HCT116 (cell line): ENCODE results near the gene VTI1A. TPM values are rescaled to one million over a fixed set of nuclear protein-coding genes. Genes with fewer than 3 reads are reported as not detected.

Experiments used
- ATAC-seq: fragments of 200-7000 bp; cut with Tn5 transposase; 2 replicates; pipeline ENCODE4 v1.9.1; 2020; ENCODE audit warnings: mild to moderate bottlenecking, moderate library complexity
- BruUV-seq: library from RNA; stranded (reverse); fragments of 400-500 nt; replicated peaks from 2 replicates; lab custom pipeline; 2021; lab: Mats Ljungman, UMichigan
- CTCF ChIA-PET: fragments of 300-600 bp; sonication (Branson Sonifier 250); formaldehyde crosslinking; loops from one replicate; lab custom pipeline; 2021; ENCODE audit warnings: antibody characterized with exemption; lab: Charles Lee
- POLR2A ChIA-PET: fragments of 300-600, 350-600 bp; sonication (Branson Sonifier 250); formaldehyde crosslinking; loops from one replicate; lab custom pipeline; 2021; ENCODE audit warnings: antibody characterized with exemption; lab: Charles Lee
- RAD21 ChIA-PET, 2 experiments: fragments of 300-600 bp; sonication (Branson Sonifier 250); formaldehyde crosslinking; loops; one replicate each; lab custom pipeline; 2023; ENCODE audit warnings: low total read pairs in 2 of 2; ENCODE audit not compliant: uncharacterized antibody in 2 of 2, unreplicated experiment in 2 of 2, low non-redundant PET in 1 of 2; lab: Charles Lee
- DNase-seq: peaks from one replicate; pipeline ENCODE4 v3.0.0-alpha.2; 2010; ENCODE audit warnings: low read depth, low spot score
- H2AFZ ChIP-seq: fragments of 200-600 bp; shearing (Covaris generic), sonication (generic); 2 replicates; pipeline ENCODE4 v1.6.1; 2017; ENCODE audit warnings: low read depth, mixed run types, mixed read lengths, antibody characterized with exemption, low read length; ENCODE audit not compliant: poor library complexity, severe bottlenecking
- H3K27ac ChIP-seq: 2 replicates; pipeline ENCODE4 v1.5.1; 2012; ENCODE audit warnings: low read depth, low read length
- H3K27me3 ChIP-seq: fragments of 200-600 bp; sonication (generic); 2 replicates; pipeline ENCODE4 v1.6.1; 2016; ENCODE audit warnings: mixed run types, low read length, mixed read lengths; ENCODE audit not compliant: insufficient read depth
- H3K36me3 ChIP-seq, 2 experiments: fragments of 200-500 bp in 1 of 2; fragments of 200-600 bp in 1 of 2; sonication (Bioruptor generic) in 1 of 2; sonication (generic) in 1 of 2; 2 replicates each; pipeline versions ENCODE4 v1.5.1 to v1.6.1; 2014 to 2016; ENCODE audit warnings: low read length in 2 of 2, inconsistent platforms in 1 of 2, mixed read lengths in 1 of 2, mixed run types in 1 of 2; ENCODE audit not compliant: insufficient read depth in 2 of 2, control insufficient read depth in 1 of 2
- H3K4me1 ChIP-seq, 2 experiments: fragments of 200-600 bp in 1 of 2; sonication (generic) in 1 of 2; 2 replicates each; pipeline versions ENCODE4 v1.5.1 to v1.6.1; 2012 to 2017; ENCODE audit warnings: low read length in 2 of 2, inconsistent platforms in 1 of 2, mild to moderate bottlenecking in 1 of 2, mixed read lengths in 1 of 2, mixed run types in 1 of 2, moderate library complexity in 1 of 2; ENCODE audit not compliant: insufficient read depth in 2 of 2, control insufficient read depth in 1 of 2
- H3K4me2 ChIP-seq: fragments of 200-600 bp; sonication (generic); 2 replicates; pipeline ENCODE4 v1.6.1; 2017; ENCODE audit warnings: mixed run types, low read length, mixed read lengths
- H3K4me3 ChIP-seq, 2 experiments: fragments of 200-600 bp in 1 of 2; sonication (generic) in 1 of 2; replicated peaks in 1 of 2; 2 replicates each; pipeline ENCODE4 v1.5.1; 2011 to 2016; ENCODE audit warnings: low read length in 2 of 2, control low read depth in 1 of 2, low read depth in 1 of 2, mild to moderate bottlenecking in 1 of 2, mixed read lengths in 1 of 2, mixed run types in 1 of 2
- H3K79me2 ChIP-seq: fragments of 200-600 bp; sonication (generic); 2 replicates; pipeline ENCODE4 v1.6.1; 2017; ENCODE audit warnings: mild to moderate bottlenecking, mixed run types, low read length, moderate library complexity, mixed read lengths; ENCODE audit not compliant: insufficient read depth
- H3K9ac ChIP-seq: fragments of 200-600 bp; sonication (generic); 2 replicates; pipeline ENCODE4 v1.6.1; 2016; ENCODE audit warnings: low read length, mixed read lengths
- H3K9me2 ChIP-seq: fragments of 200-600 bp; sonication (generic), shearing (Covaris generic); 2 replicates; pipeline ENCODE4 v1.6.1; 2017; ENCODE audit warnings: mixed run types, mild to moderate bottlenecking, moderate library complexity; ENCODE audit not compliant: insufficient read depth
- H3K9me3 ChIP-seq, 2 experiments: fragments of 200-500 bp in 1 of 2; fragments of 200-600 bp in 1 of 2; sonication (Bioruptor generic) in 1 of 2; sonication (generic) in 1 of 2; 2 replicates each; pipeline ENCODE4 v1.6.1; 2014 to 2017; ENCODE audit warnings: low read length in 2 of 2, mixed read lengths in 2 of 2, inconsistent platforms in 1 of 2, low read depth in 1 of 2, mild to moderate bottlenecking in 1 of 2, mixed run types in 1 of 2, moderate library complexity in 1 of 2; ENCODE audit not compliant: control insufficient read depth in 1 of 2, insufficient read depth in 1 of 2
- H4K20me1 ChIP-seq: fragments of 200-600 bp; sonication (generic), shearing (Covaris generic); 2 replicates; pipeline ENCODE4 v1.6.1; 2017; ENCODE audit warnings: mixed run types, mild to moderate bottlenecking, moderate library complexity; ENCODE audit not compliant: insufficient read depth
- CBX3 ChIP-seq: IDR thresholded peaks from 2 replicates; pipeline ENCODE4 v1.6.1; 2012; ENCODE audit warnings: low read depth
- CEBPB ChIP-seq: IDR thresholded peaks from 2 replicates; pipeline ENCODE4 v1.6.1; 2012; ENCODE audit warnings: low read depth
- EGR1 ChIP-seq: IDR thresholded peaks from 2 replicates; pipeline ENCODE4 v1.6.1; 2012; ENCODE audit warnings: low read depth
- ELF1 ChIP-seq: IDR thresholded peaks from 2 replicates; pipeline ENCODE4 v1.6.1; 2012; ENCODE audit warnings: low read depth, borderline replicate concordance
- EZH2phosphoT487 ChIP-seq: fragments of 200-600 bp; IDR thresholded peaks from 2 replicates; pipeline ENCODE4 v1.6.1; 2018; ENCODE audit warnings: antibody characterized with exemption, borderline replicate concordance
- JUND ChIP-seq: IDR thresholded peaks from 2 replicates; pipeline ENCODE4 v1.6.1; 2012
- POLR2A ChIP-seq: IDR thresholded peaks from 2 replicates; pipeline ENCODE4 v1.7.0; 2011; ENCODE audit warnings: borderline replicate concordance; ENCODE audit not compliant: insufficient read depth, insufficient read length; ENCODE audit errors: extremely low read depth
- POLR2AphosphoS5 ChIP-seq: IDR thresholded peaks from 2 replicates; pipeline ENCODE4 v1.6.1; 2011; ENCODE audit warnings: mild to moderate bottlenecking, low read depth, low read length, moderate library complexity
- RAD21 ChIP-seq: IDR thresholded peaks from 2 replicates; pipeline ENCODE4 v1.6.1; 2012; ENCODE audit warnings: low read depth, mild to moderate bottlenecking
- SIN3A ChIP-seq: IDR thresholded peaks from 2 replicates; pipeline ENCODE4 v1.6.1; 2012; ENCODE audit warnings: low read depth
- SRF ChIP-seq: IDR thresholded peaks from 2 replicates; pipeline ENCODE4 v1.6.1; 2012; ENCODE audit warnings: low read depth
- TCF7L2 ChIP-seq: IDR thresholded peaks from 2 replicates; pipeline ENCODE4 v1.7.0; 2011; ENCODE audit warnings: borderline replicate concordance, inconsistent platforms; ENCODE audit not compliant: insufficient read depth, insufficient read length; ENCODE audit errors: extremely low read depth
- YY1 ChIP-seq: IDR thresholded peaks from 2 replicates; pipeline ENCODE4 v1.6.1; 2011; ENCODE audit warnings: low read length, low read depth, moderate library complexity, mild to moderate bottlenecking; ENCODE audit not compliant: insufficient replicate concordance; ENCODE audit errors: extremely low read depth
- ZFX ChIP-seq: fragments of 450-650 bp; IDR thresholded peaks from 2 replicates; pipeline ENCODE4 v1.6.1; 2017
- ZNF274 ChIP-seq: fragments of 200-500 bp; sonication (Bioruptor generic); IDR thresholded peaks from 2 replicates; pipeline ENCODE4 v1.6.1; 2014; ENCODE audit warnings: mild to moderate bottlenecking, low read depth, low read length, inconsistent platforms
- intact Hi-C: fragments of 100-400 bp; cut with micrococcal nuclease; formaldehyde crosslinking; loops from 2 replicates; pipeline ENCODE4 v1.10.0; 2022
- total RNA-seq: library from RNA; stranded (reverse); gene quantifications from one replicate; pipeline ENCODE4 v1.2.1, GENCODE V29; 2021; ENCODE audit not compliant: unreplicated experiment
- TF ChIP-seq, protein P1 (sequence below): IDR thresholded peaks from 2 replicates; pipeline ENCODE4 v1.6.1; 2012

Gene VTI1A
- total RNA-seq, 1 experiment from 2014 or later, result 80.7 TPM

DNA sequence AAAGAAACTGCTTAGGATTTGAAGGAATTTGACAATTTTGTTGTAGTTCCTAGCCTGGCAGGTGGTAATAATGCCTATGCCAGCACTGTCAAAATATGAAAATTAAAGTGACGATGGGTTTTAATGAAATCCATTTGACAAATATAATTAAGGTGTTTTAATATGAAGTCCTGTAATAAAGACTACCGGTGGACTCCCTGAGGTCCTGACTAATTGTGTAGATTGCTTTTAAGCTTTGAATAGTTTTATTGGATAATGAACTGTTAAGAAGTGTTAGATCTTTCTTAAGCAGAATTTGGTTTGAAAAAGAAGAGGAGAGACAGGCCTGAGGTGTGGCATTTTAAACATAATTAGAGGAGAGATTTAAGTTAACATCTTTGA lies 197.2 kb downstream of the VTI1A start (continued):
- TF ChIP-seq RAD21, result no peak
- TF ChIP-seq TCF7L2, result no peak
- no peak for TF ChIP-seq POLR2A

DNA sequence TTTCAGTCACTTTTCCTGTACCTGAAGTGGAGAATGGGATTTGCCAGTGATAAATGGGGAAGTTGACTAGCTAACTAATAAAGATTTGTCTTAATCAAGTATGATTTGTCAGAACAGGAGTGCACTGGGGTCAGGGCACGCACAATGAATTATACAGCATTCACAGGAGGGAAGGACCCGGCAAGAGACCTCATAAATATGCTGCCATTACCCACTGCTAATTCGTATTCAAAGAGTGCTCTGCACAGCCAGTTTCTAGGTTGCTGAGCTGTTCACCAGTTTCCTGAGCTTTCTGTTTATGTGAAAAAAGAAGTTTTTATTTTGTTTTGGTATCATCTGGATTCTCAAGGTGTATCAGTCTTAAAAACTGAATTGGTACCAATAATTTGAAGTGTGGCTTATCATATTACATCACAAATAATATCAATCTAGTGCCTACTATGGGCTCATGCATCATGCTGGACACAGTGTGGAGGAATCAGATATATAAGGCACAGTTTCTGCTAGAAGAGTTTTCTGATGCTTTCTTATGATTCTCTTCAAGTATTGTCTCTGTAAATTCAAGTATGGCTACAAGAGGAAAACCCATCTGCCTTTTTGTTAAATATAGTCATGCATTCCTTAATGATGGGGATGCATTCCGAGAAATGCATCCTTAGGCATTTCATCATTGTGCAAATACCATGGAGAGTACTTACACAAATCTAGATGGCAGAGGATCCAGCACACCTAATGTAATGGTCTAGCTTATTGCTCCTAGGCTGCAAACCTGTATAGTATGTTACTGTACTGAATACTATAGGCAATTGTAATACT lies 202.2 kb downstream of the VTI1A start:
- BruUV-seq, result no TSS peak
- POLR2A ChIA-PET, result interaction anchor here (0.9 kb wide), 1 partner anchor 13 kb away, joined by 3 read pairs; no protein-coding TSS in a partner anchor
- Histone ChIP-seq H3K9me2 (no peaks in the 10 kb centered on the region), H3K36me3 (no peaks in the 10 kb centered on the region), H3K4me3 (no peak overlapping the region), H3K4me2 (no peak overlapping the region), H3K27ac (no peak overlapping the region), H3K27me3 (no peaks in the 10 kb centered on the region), H4K20me1 (no peaks in the 10 kb centered on the region), H2AFZ (no peak overlapping the region), H3K4me1 (peaks cover 13 to 20% of the 10 kb centered on the region in 2 experiments), H3K9ac (no peak overlapping the region), H3K9me3 (no peaks in the 10 kb centered on the region), H3K79me2 (0 out of 2 replicates have a peak, but pooled peaks cover 4% of the 10 kb centered on the region)
- DNase-seq (no peak), ATAC-seq (peak; percentile 28)
- RAD21 ChIA-PET, result no interaction called here
- intact Hi-C loops, result no loop called here
- CTCF ChIA-PET, result interaction anchor here (1.4 kb wide), 1 partner anchor 10 kb away, joined by 5 read pairs; no protein-coding TSS in a partner anchor
- TF ChIP-seq POLR2A, result no peak
- TF ChIP-seq ELF1, result no peak
- TF ChIP-seq CBX3, result no peak
- TF ChIP-seq, protein P1, sequence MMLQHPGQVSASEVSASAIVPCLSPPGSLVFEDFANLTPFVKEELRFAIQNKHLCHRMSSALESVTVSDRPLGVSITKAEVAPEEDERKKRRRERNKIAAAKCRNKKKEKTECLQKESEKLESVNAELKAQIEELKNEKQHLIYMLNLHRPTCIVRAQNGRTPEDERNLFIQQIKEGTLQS, result no peak
- no peak for TF ChIP-seq TCF7L2
- TF ChIP-seq SIN3A, result no peak

- ChIA-PET POLR2A (interaction anchor here (0.9 kb wide), 1 partner anchor 14 kb away, joined by 3 read pairs; no protein-coding TSS in a partner anchor), CTCF (no interaction called here), RAD21 (no interaction called here)
- peaks cover 13 to 22% of the 10 kb centered on the region in 2 experiments for H3K4me1 ChIP-seq
- DNase-seq (no peak), ATAC-seq (peak; percentile 49)
- BruUV-seq, result no TSS peak
- no peaks in the 10 kb centered on the region for H3K27me3 ChIP-seq
- H3K4me3 ChIP-seq, result no peak overlapping the region
- no peak overlapping the region for H3K27ac ChIP-seq
- H3K9ac ChIP-seq, result no peak overlapping the region
- no peak overlapping the region for H3K4me2 ChIP-seq
- no peaks in the 10 kb centered on the region for H4K20me1 ChIP-seq
- H2AFZ ChIP-seq, result no peak overlapping the region
- H3K36me3 ChIP-seq, result no peaks in the 10 kb centered on the region
- no peaks in the 10 kb centered on the region for H3K9me2 ChIP-seq
- peaks cover 6% of the 10 kb centered on the region; the same call in 1 of the 2 replicates for H3K79me2 ChIP-seq
- intact Hi-C loops, result no loop called here
- no peaks in the 10 kb centered on the region for H3K9me3 ChIP-seq
- no peak for TF ChIP-seq POLR2AphosphoS5
- TF ChIP-seq ZFX, result no peak
- no peak for TF ChIP-seq ZNF274
- TF ChIP-seq TCF7L2, result no peak
- no peak for TF ChIP-seq EGR1
- TF ChIP-seq, protein P1, result no peak
- no peak for TF ChIP-seq SRF
- TF ChIP-seq ELF1, result no peak
- TF ChIP-seq EZH2phosphoT487, result no peak
- no peak for TF ChIP-seq CEBPB
- TF ChIP-seq JUND, result no peak
- no peak for TF ChIP-seq YY1
- no peak for TF ChIP-seq POLR2A
Measured at GRCh38 chr10:112649822-112650152, 202.8 kb downstream of the VTI1A start.
